Glutamatergic neuron (in vitro differentiated cells): Measurements from ENCODE around the gene CHD3. TPM values are rescaled to one million over a fixed set of nuclear protein-coding genes. Genes with fewer than 3 reads are reported as not detected.

ENCODE experiments used
- DNase-seq: peaks from one replicate; pipeline ENCODE4 v3.0.0; 2022
- H3K27ac Mint-ChIP-seq: one replicate; pipeline ENCODE4 v1.8.0; 2020; ENCODE audit warnings: mild to moderate bottlenecking, mixed read lengths, inconsistent platforms; ENCODE audit not compliant: unreplicated experiment
- H3K27me3 Mint-ChIP-seq: one replicate; pipeline ENCODE4 v1.8.0; 2020; ENCODE audit warnings: mild to moderate bottlenecking, moderate library complexity, mixed read lengths, inconsistent platforms; ENCODE audit not compliant: unreplicated experiment
- H3K36me3 Mint-ChIP-seq: one replicate; pipeline ENCODE4 v1.8.0; 2020; ENCODE audit warnings: mild to moderate bottlenecking, mixed read lengths, inconsistent platforms; ENCODE audit not compliant: unreplicated experiment
- H3K4me1 Mint-ChIP-seq: one replicate; pipeline ENCODE4 v1.8.0; 2020; ENCODE audit warnings: mild to moderate bottlenecking, low read depth, mixed read lengths, inconsistent platforms; ENCODE audit not compliant: unreplicated experiment
- H3K4me3 Mint-ChIP-seq: one replicate; pipeline ENCODE4 v1.8.0; 2020; ENCODE audit warnings: mild to moderate bottlenecking, mixed read lengths, inconsistent platforms; ENCODE audit not compliant: unreplicated experiment
- H3K9me3 Mint-ChIP-seq: one replicate; pipeline ENCODE4 v1.8.0; 2020; ENCODE audit warnings: mild to moderate bottlenecking, moderate library complexity, mixed read lengths, inconsistent platforms; ENCODE audit not compliant: unreplicated experiment
- CTCF ChIP-seq: fragments of 200-600 bp; sonication (generic); IDR thresholded peaks from one replicate; pipeline ENCODE4 v1.5.0; 2021; ENCODE audit not compliant: partially characterized antibody, unreplicated experiment
- total RNA-seq: library from RNA; stranded (reverse); fragmentation: NEBNext Ultra II Directional; extraction: Animal tissue kit (Norgen Biotek cat#: 25700); gene quantifications from one replicate; pipeline ENCODE4 v1.2.1, GENCODE V29; 2021; ENCODE audit not compliant: unreplicated experiment

Gene CHD3
- total RNA-seq, 1 donor from 2014 or later, result 129 TPM

GRCh38 chr17:7841396-7841914 is 47.1 kb upstream of the CHD3 start:
- Mint-ChIP-seq H3K36me3 (peaks cover 5% of the 10 kb centered on the region), H3K27ac (peak overlapping the region; percentile 98), H3K27me3 (peaks cover 50% of the 10 kb centered on the region), H3K4me3 (peak overlapping the region; percentile 97), H3K4me1 (peaks cover 35% of the 10 kb centered on the region), H3K9me3 (peaks cover 47% of the 10 kb centered on the region)
- TF ChIP-seq CTCF, result no peak
- peak; percentile 58 for DNase-seq

- Mint-ChIP-seq H3K4me1 (peaks cover 34% of the 10 kb centered on the region), H3K36me3 (peaks cover 5% of the 10 kb centered on the region), H3K27ac (peak overlapping the region; percentile 98), H3K27me3 (peaks cover 45% of the 10 kb centered on the region), H3K9me3 (peaks cover 43% of the 10 kb centered on the region), H3K4me3 (peak overlapping the region; percentile 99)
- TF ChIP-seq CTCF, result no peak
- DNase-seq, result peak; percentile 99
These were observed 46.6 kb upstream of the CHD3 start for GRCh38 chr17:7841915-7842379.

GRCh38 chr17:7842380-7843256 is 46.0 kb upstream of the CHD3 start:
- DNase-seq, result peak; percentile 46
- H3K27ac Mint-ChIP-seq, result peak overlapping the region; percentile 98
- TF ChIP-seq CTCF, result no peak
- peaks cover 41% of the 10 kb centered on the region for H3K9me3 Mint-ChIP-seq
- H3K27me3 Mint-ChIP-seq, result peaks cover 42% of the 10 kb centered on the region
- peak overlapping the region; percentile 99 for H3K4me3 Mint-ChIP-seq
- peaks cover 5% of the 10 kb centered on the region for H3K36me3 Mint-ChIP-seq
- H3K4me1 Mint-ChIP-seq, result peaks cover 32% of the 10 kb centered on the region

- H3K27me3 Mint-ChIP-seq, result peaks cover 43% of the 10 kb centered on the region
- no peak for TF ChIP-seq CTCF
- DNase-seq, result no peak
- peaks cover 5% of the 10 kb centered on the region for H3K36me3 Mint-ChIP-seq
- peaks cover 32% of the 10 kb centered on the region for H3K4me1 Mint-ChIP-seq
- H3K9me3 Mint-ChIP-seq, result peaks cover 39% of the 10 kb centered on the region
- H3K4me3 Mint-ChIP-seq, result peak overlapping the region; percentile 99
- peak overlapping the region; percentile 98 for H3K27ac Mint-ChIP-seq
These were observed 45.4 kb upstream of the CHD3 start for GRCh38 chr17:7843257-7843535.
